NCI-H2107 (cell line): ENCODE results near the gene PPP1R18.
"Not testable (repeated sequence)": the region's sequence is repeated elsewhere in the genome, so short reads cannot be mapped to it uniquely, and the experiment has no call there.

Source experiments
- DNase-seq: peaks from one replicate; lab custom pipeline; 2025; lab: John Stamatoyannopoulos, UW

The PPP1R18 gene

GRCh38 chr6:30666300-30666699, 20.1 kb downstream of the PPP1R18 start:
- DNase-seq = not testable (repeated sequence)

GRCh38 chr6:30664994-30665767, 21.3 kb downstream of the PPP1R18 start:
- no peak for DNase-seq

- not testable (repeated sequence) for DNase-seq
These were observed 28.5 kb downstream of the PPP1R18 start for GRCh38 chr6:30657922-30658321.

GRCh38 chr6:30657454-30657853, 29.0 kb downstream of the PPP1R18 start:
- no peak for DNase-seq

- no peak for DNase-seq
These were observed 29.9 kb downstream of the PPP1R18 start for GRCh38 chr6:30656513-30656912.

- DNase-seq = no peak
These were observed 30.7 kb downstream of the PPP1R18 start for GRCh38 chr6:30655743-30656094.

GRCh38 chr6:30654798-30655742, 31.4 kb downstream of the PPP1R18 start:
- DNase-seq = no peak

- DNase-seq = no peak
These were observed 35.3 kb downstream of the PPP1R18 start for GRCh38 chr6:30651143-30651542.

- DNase-seq = peak; percentile 33
These were observed 39.0 kb downstream of the PPP1R18 start for GRCh38 chr6:30647242-30648116.

- DNase-seq = peak; percentile 45
These were observed 39.8 kb downstream of the PPP1R18 start, which contains the start of gene C6orf136 for GRCh38 chr6:30646450-30647241. C6orf136 (plus strand) TSS chr6:30647133; CDS start chr6:30647232, 99 bp downstream.

GRCh38 chr6:30645989-30646388, 40.5 kb downstream of the PPP1R18 start:
- no peak for DNase-seq

GRCh38 chr6:30644769-30645168, 41.7 kb downstream of the PPP1R18 start:
- no peak for DNase-seq

- no peak for DNase-seq
These were observed 42.8 kb downstream of the PPP1R18 start for GRCh38 chr6:30643656-30644055.

- DNase-seq = no peak
These were observed 45.4 kb downstream of the PPP1R18 start for GRCh38 chr6:30641048-30641447.

- DNase-seq = no peak
These were observed 46.0 kb downstream of the PPP1R18 start for GRCh38 chr6:30640481-30640880.

GRCh38 chr6:30635834-30636233, 50.6 kb downstream of the PPP1R18 start:
- no peak for DNase-seq

- peak; percentile 21 for DNase-seq
These were observed 59.7 kb downstream of the PPP1R18 start, which contains the start of gene ATAT1 for GRCh38 chr6:30626484-30627366. ATAT1 (plus strand) TSS chr6:30626874.
